ENCODE data around the gene PER1.

PER1 gene

GRCh38 chr17:8138672-8139371 lies 13.4 kb downstream of the PER1 start:
- DNase-seq (ENCODE audit: low read depth): peak; percentile 89

GRCh38 chr17:8138374-8138671 lies 13.9 kb downstream of the PER1 start:
- no peak for DNase-seq (ENCODE audit: low read depth)

- no peak for DNase-seq (ENCODE audit: low read depth)
These were observed 14.4 kb downstream of the PER1 start for GRCh38 chr17:8137645-8138373.

GRCh38 chr17:8133941-8134340 lies 18.3 kb downstream of the PER1 start:
- no peak for DNase-seq (ENCODE audit: low read depth)

- DNase-seq (ENCODE audit: low read depth): no peak
These were observed 18.8 kb downstream of the PER1 start for GRCh38 chr17:8133399-8133798.

- DNase-seq (ENCODE audit: low read depth): no peak
These were observed 20.3 kb downstream of the PER1 start for GRCh38 chr17:8131844-8132441.

GRCh38 chr17:8128125-8128784 lies 23.9 kb downstream of the PER1 start:
- no peak for DNase-seq (ENCODE audit: low read depth)

- no peak for DNase-seq (ENCODE audit: low read depth)
These were observed 25.6 kb downstream of the PER1 start for GRCh38 chr17:8126491-8127066.

- no peak for DNase-seq (ENCODE audit: low read depth)
These were observed 26.2 kb downstream of the PER1 start for GRCh38 chr17:8125947-8126490.

GRCh38 chr17:8125154-8125946 lies 26.9 kb downstream of the PER1 start:
- DNase-seq (ENCODE audit: low read depth): peak; percentile 89

- no peak for DNase-seq (ENCODE audit: low read depth)
These were observed 27.7 kb downstream of the PER1 start for GRCh38 chr17:8124350-8125153.

- no peak for DNase-seq (ENCODE audit: low read depth)
These were observed 28.4 kb downstream of the PER1 start, which contains the start of gene HES7 for GRCh38 chr17:8123695-8124349. Gene HES7 (minus strand): TSS chr17:8124106. CDS start chr17:8124084, 22 bp downstream.

- DNase-seq (ENCODE audit: low read depth): no peak
These were observed 29.1 kb downstream of the PER1 start for GRCh38 chr17:8122924-8123694.

- no peak for DNase-seq (ENCODE audit: low read depth)
These were observed 29.7 kb downstream of the PER1 start for GRCh38 chr17:8122422-8122923.

GRCh38 chr17:8121681-8122421 lies 30.4 kb downstream of the PER1 start:
- no peak for DNase-seq (ENCODE audit: low read depth)

GRCh38 chr17:8121407-8121680 lies 30.9 kb downstream of the PER1 start:
- no peak for DNase-seq (ENCODE audit: low read depth)

GRCh38 chr17:8120520-8121406 lies 31.4 kb downstream of the PER1 start:
- no peak for DNase-seq (ENCODE audit: low read depth)
